ENCODE data around the gene FSIP1.
"Not testable (repeated sequence)": the region's sequence is repeated elsewhere in the genome, so short reads cannot be mapped to it uniquely, and the experiment has no call there.

Gene FSIP1

DNA sequence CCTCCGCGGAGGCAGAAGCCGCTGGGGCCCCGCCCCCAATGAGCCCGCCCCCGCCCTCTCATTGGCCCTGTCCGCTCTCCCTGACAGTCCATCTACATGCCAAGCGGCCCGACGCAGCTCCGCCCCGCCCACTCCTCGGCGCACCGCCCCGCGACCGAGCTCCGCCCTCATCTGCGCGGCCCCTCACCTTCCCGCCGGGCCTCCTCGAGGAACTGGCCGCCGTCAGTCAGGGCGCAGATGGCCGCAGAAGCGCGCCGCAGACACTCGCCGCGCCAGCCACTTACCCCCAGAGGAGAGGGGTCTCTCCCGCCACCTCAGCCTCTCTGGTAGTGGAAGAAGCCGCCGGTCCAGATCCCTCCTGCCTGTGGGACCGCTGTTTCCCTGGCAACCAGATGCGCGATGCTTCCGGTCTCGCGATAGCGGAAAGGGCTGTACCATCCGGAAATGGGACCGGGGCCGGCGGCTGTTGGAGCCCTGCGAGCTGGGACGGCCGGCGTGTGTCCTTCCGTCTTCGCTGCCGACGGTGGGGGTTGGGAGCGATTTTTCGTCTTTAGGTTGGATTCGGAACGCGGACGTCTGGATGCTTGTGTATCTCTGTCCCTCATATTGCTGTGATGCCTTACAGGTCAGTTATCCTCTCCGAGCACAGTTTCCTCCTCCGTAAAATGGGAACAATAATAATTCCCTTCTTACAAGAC is at the start of gene FSIP1:
Gene FSIP1 (minus strand): TSS at position 401 of the 698 bp plus-strand sequence. CDS start 6,317 bp downstream, outside the sequence.
- DNase-seq (ENCODE audit: low read depth): peak; percentile 97

DNA sequence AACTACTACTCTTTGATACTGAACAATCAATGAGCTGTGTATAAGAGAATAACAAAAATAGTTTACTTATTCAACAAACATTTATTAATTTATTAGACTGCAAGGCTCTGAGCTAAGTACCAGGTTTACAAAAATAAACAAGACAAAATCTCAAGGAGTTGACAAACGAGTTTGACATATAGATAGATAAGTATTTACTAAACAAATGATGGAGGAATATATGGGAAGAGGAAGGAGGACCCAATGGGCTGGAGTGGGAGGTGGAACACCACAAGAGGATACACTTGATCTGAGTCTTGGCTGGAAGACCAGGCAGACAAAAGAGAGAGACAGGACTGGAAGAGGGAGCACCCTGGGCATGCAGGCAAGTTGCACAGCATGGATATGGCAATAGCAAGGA is 47.5 kb upstream of the FSIP1 start:
- DNase-seq (ENCODE audit: low read depth): peak; percentile 19

DNA sequence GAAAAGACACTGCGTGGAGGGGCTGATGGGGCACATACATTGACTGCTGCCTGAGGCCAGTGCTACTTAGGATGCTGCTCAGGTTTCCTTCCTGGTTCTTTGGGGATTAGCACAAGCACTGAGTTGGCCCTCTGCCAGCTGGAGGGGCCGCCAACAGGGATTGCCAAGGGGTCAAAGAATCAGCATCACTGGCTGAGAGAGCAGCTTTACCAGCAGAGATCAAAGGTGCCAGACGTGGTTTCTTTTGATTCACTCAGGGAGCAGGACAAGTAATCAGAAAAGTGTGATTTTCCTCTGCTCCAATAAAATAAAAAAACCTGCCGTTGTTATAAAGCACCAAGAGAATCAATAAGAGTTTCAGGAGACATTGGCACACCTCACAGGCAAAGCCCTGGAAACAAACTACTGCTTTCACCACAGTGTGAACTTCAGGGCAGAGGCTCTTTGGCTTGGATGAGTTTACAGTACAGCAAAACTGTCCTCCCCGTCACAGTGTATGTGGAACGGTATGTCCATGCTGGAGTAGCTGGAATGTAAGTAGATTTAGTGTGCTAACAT is 45.8 kb upstream of the FSIP1 start:
- peak; percentile 68 for DNase-seq (ENCODE audit: low read depth)

DNA sequence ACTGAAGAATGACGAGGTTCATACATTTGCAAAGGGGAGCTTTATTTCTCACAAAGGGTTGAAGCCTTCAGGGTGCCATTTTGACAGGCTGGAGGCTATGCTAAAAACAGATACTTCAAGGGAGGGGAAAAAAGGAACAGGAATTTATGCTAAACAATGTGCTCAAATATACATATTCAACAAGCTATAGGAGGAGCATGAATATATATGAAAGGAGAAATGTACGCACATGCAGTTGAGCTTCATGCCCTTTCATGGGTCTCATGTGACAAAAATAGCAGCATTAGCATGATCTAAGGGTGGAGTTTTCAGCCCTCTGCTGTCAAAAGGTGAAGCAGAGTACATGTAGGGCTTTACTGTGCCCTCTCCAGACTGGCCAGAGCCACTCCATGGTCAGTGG is 44.3 kb upstream of the FSIP1 start:
- no peak for DNase-seq (ENCODE audit: low read depth)

DNA sequence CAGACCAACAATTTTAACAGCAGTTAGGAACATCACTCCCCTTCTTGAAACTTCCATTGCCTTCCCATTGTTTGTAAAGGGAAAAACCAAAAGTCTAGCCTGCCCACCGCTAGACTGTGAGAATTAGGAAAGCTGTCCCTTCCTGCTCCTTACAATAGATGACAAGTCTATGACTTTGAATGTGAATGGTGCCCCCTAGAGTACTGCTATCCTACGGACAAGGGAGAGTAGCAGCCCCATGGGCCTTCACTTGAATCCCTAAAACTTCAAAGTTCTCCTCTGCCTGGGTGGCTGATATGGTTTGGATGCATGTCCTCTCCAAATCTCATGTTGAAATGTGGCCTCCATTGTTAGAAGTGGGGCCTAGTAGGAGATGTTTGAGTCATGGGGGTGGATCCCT is 41.0 kb upstream of the FSIP1 start:
- no peak for DNase-seq (ENCODE audit: low read depth)

DNA sequence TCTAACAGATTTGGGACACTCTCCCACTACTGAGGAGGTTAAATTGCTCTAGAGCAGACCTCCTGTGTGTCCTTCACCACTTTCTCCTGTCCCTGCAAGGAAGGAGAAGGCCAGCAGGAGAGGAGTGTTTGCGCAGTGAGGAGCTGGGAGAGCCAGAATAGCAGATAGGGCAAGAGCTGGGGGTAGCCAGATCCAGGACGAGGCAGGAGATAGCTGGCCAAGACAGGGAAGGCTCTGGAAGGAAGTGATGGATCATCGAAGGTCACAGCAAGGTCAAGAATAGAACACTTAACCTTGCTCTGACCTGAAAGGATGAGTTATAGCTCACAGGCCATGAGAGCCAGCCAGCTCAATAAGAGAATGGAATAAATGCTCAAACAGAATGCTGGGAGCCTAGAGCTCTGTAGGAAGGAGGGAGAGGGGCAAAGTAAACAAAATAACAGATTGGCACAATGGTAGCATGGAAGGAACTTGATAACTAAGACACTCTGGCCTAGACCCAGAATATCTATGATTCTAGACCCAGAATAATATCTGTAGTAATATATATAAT is 37.5 kb upstream of the FSIP1 start:
- DNase-seq (ENCODE audit: low read depth): peak; percentile 27

DNA sequence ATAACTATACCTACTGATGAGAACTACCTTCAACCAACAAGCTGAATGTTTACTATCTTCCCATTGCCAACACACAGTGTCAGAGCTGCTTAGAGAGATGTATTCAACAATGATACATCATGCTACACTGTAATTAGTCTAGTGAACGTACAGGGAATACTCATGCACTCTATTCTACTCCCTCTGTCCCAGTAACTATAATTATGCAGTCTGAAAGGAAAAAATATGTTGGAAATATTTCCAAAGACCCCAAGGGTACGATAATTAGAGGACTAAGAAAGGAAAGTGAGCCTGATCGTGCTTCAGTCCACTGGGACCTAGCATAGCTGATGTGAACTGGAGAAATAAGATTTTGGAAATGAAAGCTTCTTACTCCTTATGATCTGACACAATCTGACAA is 36.9 kb upstream of the FSIP1 start:
- no peak for DNase-seq (ENCODE audit: low read depth)

DNA sequence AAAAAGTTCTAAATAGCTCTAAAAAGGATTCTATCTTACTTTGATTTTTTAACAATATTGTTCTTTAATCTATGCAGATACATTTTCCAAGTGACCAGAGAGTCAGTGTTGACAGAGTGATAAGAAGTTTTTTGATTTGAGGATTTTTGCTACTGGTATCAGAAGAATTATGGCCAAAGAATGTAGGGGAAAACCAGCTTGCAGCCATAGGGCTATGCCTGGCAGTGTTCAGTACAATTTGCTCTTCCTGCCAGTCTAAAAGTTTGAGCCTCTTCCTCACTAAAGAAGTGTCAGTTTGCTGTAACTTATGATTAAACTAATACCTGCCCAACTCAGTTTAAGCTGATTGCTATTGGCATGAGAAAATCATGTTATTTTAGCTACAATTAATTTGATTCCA is 35.3 kb upstream of the FSIP1 start:
- DNase-seq (ENCODE audit: low read depth): no peak

DNA sequence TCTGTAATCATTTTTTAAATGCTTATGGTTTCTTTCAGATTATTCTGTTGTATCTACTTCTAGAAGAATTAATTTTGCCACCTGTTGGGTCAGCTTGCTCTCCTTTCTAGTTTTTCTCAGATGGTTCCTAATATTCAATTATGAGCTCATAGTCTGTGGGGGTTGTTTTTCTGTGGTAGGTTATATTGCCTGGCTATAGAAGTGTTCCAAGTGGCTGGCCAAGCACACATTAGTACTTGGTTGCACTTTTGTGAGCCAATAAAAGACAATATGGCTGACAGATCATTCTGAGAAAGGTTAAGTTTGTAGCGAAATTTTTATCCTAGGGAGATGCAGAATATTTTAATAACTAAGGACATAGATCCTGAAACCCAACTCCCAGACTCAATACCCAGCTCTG is 31.8 kb upstream of the FSIP1 start:
- no peak for DNase-seq (ENCODE audit: low read depth)

DNA sequence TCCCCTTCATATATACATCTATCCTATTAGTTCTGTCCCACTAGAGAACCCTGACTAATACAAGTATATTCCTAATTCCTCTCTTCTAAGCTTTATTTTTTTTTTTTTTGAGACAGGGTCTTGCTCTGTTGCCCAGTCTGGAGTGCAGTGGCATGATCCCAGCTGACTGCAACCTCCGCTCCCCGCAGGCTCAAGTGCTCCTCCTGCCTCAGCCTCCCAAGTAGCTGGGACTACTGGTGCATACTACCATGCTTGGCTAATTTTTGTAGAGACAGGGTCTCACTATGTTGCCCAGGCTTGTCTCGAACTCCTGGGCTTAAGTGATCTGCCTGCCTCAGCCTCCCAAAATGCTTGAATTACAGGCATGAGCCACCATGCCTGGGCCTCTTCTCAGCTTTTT is 30.0 kb upstream of the FSIP1 start:
- not testable (repeated sequence) for DNase-seq (ENCODE audit: low read depth)

DNA sequence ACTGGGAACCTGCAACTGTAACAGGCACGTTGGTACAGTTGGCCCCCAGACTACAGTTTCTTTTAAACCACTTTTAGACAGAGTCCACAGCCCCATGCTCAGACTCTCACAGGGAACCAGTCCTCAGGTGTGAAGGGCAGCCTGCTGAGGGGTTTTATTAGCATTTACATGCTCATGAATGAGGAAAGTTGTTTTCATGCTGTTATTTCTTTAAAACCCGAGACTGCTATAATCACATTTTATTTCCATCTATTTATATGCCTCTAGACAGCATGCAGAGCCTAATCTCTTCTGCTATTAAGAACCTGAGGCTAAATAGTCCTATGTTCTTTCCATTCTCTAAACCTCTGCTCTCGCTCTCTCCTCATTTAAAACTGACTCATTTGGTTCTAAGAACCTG is 26.3 kb upstream of the FSIP1 start:
- no peak for DNase-seq (ENCODE audit: low read depth)

DNA sequence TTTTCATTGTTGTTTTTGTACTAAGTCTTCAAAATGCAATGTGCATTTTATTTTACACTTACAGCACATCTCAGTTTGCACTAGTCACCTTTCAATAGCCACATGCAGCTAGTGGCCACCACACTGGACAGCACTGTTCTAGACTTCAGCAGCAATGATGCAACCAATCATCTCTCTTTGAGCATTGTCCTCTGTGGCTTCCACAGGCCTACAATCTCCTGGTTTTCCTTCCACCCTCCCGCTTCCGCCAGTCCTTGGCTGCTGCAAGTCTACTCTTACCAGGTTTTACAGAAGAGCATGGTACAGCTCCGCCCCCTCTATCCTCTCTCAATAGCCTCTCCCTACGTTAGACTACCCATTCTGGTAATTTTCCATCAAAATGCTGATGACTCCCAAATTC is 25.1 kb upstream of the FSIP1 start:
- no peak for DNase-seq (ENCODE audit: low read depth)

DNA sequence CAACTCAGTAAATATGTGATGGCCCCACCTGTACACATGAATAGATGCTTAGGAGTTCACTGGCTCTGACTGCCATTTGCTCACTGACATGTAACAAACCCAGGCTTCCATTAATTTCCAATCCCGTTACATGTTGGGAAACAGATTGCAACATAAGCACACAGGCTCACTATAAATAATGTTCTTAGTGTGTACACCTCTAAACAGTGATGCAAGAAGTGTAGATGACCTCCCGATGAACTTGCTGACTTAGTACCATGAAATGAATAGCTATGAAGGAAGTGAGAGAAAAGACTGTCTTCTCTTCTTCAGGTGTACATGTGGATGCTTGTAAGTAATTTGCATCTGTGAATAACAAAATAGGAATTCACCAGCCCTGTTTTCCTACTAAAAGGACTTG is 21.4 kb upstream of the FSIP1 start:
- no peak for DNase-seq (ENCODE audit: low read depth)

DNA sequence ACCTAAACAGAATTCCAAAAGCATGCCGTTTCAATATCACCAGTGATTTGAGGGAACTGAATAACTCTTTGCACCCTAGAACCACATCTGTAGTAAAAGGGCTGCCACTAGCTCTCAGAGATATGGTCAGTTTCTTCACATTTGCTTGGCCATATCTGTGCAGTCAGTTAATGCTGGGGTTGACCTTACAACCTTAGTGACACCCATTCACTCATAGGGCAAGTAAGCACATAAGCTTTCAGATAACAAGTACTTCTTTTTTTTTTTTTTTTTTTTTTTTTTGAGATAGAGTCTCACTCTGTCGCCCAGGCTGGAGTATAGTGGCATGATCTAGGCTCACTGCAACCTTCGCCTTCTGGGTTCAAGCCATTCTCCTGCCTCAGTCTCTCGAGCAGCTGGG is 20.4 kb upstream of the FSIP1 start:
- no peak for DNase-seq (ENCODE audit: low read depth)

DNA sequence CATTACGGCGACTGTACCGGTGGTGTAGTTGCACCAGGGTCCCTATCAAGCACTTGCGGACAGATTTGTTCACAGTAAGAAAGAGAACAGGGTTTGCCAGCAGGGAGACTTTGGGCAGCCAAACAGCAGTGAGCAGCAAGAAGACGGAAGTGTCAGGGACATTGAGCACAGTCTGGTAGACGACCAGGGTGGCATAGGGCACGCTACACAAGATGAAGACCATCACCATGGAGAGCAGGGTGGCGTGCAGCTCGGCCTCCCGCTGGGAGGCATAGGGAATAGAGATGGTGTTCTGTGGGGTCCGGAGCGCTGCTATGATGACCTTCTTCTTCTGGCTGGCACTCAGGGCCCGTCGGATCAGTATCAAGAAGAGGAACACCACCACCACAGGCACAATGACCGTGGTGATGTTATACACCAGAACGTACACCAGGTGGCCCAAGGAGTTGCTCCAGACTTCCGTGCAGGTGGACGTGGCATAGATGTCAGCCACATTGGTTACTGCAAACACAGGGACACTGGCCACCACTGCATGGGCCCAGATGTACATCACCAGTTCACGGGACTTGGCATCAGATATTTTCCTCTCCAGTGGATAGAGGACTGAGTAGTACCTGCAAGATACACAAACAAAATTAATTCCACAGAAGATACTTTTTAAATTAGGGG is 19.1 kb upstream of the FSIP1 start:
- no peak for DNase-seq (ENCODE audit: low read depth)

DNA sequence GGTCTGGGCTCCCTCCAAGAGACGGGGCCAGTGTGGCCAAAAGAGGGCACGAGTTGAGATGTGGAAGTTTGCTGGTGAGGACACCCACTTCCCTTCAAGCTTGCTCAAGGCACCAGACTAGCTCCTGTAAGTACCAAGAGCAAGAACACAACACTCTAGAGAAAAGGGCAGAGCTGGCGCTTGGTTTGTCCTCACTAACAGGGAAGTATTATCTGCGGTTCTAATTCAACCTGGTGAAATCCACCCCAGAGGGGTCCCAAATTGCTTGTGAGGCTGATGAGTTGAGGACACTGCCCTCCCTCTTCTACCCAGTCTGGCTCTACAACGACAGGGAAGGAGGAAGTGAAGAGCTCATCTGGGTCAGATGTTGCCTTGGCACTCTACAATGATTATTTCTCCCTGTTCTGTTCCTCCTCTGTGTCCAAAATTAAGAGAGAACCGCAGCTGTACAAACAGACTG is 16.9 kb upstream of the FSIP1 start:
- no peak for DNase-seq (ENCODE audit: low read depth)

DNA sequence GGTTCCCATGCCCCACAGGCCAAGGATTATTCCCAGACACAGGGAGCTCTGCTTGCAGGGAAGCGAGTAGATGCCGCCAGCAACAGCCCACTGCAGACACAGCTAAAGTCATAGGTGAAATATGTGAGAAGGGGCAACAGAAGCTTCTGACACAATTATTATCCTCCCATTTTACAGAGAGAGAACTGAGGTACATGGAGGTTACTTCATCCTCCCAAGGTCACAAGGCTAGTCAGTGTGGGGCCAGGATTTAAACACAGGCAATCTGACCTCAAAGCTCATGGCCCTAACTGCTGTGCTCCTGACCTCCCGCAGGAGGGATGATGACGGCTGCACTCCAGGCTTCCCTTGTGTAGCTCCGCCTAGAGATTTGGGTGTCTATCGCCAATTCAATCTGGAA is 15.7 kb upstream of the FSIP1 start:
- DNase-seq (ENCODE audit: low read depth): no peak

DNA sequence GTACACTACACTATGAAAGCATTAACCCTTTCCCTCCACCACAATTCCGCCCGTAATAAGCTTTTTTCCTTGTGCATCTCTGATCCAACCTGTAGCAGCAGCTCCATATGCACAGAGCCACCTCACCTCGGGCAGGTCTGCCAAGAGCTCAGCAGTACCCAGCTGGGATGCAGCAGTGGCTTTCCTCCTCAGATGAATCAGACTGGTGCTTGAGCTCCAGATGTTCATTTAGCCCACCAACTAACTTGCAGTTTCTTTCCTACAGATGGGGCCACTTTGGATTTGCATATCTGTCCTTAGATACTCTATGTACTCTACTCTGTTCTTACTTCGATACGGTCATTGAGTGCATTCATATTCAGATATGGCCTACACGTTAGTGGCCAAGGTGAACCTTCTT is 14.8 kb upstream of the FSIP1 start:
- DNase-seq (ENCODE audit: low read depth): no peak

DNA sequence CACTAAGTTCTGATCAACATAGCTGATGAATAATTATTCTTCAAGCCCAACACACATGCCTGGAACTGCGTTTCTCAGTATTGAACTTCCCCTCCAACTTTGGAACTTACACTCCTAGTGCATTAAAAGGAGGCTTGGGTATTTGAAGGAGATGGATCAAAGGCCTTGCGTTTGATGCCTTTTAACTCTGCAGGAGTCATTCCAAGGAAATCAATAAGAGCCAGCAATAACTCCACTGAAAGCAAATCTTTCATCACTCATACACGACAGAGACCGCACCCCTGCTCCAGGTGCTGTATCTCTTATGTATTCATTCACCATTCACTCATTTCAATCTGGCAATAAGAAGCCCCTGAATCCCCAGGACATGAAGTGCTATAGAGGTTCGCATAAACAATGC is 14.0 kb upstream of the FSIP1 start:
- no peak for DNase-seq (ENCODE audit: low read depth)

DNA sequence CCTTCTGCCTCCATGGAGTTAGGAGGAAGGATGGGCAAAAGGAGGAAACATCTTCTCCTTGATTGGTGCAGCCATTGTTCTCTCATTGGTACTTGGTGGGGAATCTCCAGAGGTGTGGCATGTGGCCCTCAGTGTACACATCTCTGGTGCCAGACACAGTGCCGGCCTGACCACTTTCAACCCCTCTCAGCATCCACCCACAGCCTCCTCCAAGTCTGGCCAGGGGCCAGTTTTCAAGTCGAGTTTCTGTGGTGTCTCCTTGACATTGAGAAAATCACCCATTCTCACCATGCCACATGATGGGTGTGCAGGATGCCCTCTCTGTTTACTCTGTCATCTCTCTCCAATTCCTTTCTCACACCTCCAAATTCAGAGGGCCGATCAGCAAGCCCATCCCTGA is 12.8 kb upstream of the FSIP1 start:
- DNase-seq (ENCODE audit: low read depth): no peak

DNA sequence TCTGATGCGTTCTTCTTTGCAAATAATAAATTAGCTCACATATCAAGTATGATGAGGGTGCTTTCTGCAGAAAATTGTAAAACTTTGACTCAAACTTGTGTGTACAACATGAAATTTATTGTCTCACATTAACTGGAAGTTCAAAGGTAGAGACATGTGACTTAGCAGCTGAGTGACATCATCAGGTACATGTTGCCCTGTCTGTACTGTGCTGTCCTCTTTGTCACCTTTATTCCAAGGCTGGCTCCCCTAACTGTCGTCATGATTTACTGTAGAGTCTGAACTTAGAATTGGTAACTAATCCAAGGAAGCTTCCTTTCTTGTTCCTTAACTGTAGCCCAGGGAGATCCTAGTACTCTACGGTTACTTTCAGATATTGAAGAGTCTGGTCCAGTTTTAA is 12.3 kb upstream of the FSIP1 start:
- no peak for DNase-seq (ENCODE audit: low read depth)

DNA sequence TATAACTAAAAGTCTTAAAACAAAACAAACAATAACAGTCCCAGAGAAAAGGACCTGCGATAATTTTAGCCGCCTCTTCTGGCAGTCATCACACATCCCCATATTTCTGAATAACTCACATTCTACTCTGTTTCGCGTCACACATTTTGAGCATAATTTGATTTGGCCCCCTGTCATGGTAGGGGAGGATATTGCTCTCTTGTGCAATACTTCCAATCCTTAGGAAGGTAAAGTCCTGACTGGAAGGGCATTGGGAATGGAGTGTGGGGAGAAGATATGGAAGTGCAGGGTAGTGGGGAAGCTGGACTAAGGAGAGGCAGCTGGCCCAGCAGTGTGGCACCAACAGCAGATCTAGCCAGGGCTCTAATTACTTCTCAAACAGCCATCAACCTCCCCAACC is 11.3 kb upstream of the FSIP1 start:
- DNase-seq (ENCODE audit: low read depth): no peak

DNA sequence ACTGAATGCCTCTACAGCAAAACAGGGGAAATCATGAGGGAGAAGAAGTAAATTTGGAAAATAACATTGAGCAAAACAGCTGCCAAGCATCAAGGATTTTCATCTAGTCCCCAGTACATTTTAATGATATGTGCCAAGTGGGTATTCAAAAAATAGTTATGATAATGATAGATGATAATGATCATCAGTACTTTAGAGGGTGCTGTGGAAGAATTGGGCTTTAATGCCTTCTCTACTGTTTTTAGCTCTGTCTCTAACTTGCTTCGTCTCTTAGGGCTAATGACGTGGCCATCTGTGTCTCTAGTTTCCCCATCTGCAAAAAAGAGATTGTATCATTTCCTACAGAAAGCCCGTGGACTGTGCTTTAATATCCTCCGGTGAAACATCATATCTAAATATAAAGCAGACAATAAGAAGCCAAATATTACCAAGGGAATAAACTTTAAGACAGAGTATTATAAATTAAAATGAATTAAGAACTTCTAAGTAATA is 10.2 kb upstream of the FSIP1 start:
- DNase-seq (ENCODE audit: low read depth): no peak
